Measurements from ENCODE around the gene RASL10A.

Gene RASL10A

DNA sequence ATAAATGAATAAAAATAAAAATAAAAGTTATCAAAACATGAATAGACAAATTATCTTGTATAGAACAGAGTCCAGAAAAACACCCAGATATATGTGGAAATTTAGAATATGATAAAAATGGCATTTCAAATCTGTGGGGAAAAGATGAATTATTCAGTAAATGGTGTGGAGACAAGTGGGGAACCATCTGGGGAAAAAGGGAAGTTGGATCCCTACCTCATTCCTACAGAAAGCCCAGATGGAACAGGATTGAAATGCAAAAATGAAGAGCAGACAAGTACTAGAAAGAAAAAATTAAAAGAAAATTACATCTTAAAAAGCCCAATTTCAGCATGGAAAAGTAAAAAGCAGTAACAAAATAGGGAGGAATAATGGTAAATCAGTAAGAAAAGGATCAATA lies 8.1 kb upstream of the RASL10A start:
- TF ChIP-seq, protein P1, sequence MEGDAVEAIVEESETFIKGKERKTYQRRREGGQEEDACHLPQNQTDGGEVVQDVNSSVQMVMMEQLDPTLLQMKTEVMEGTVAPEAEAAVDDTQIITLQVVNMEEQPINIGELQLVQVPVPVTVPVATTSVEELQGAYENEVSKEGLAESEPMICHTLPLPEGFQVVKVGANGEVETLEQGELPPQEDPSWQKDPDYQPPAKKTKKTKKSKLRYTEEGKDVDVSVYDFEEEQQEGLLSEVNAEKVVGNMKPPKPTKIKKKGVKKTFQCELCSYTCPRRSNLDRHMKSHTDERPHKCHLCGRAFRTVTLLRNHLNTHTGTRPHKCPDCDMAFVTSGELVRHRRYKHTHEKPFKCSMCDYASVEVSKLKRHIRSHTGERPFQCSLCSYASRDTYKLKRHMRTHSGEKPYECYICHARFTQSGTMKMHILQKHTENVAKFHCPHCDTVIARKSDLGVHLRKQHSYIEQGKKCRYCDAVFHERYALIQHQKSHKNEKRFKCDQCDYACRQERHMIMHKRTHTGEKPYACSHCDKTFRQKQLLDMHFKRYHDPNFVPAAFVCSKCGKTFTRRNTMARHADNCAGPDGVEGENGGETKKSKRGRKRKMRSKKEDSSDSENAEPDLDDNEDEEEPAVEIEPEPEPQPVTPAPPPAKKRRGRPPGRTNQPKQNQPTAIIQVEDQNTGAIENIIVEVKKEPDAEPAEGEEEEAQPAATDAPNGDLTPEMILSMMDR (IDR thresholded peaks at IDR 0.05): no peak
- no peak overlapping the region for H3K27ac ChIP-seq
- no peak for DNase-seq (ENCODE audit: low spot score)

DNA sequence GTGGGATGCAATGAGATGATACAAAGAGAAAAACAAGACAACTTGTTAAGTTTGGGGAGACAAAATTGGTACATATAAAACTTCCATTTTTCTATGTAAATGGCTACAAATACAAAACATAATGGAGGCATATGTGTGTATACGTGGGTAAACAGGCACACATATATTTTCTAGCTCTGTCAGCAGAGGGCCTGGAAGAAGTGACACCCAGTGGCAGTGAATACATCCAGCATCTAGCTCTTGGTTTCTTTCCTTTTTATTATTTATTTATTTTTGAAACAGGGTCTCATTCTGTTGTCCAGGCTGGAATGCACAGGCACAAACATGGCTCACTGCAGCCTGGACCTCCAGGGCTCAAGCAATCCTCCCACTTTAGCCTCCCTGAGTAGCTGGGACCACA lies 5.0 kb upstream of the RASL10A start:
- no peak for DNase-seq (ENCODE audit: low spot score)
- TF ChIP-seq, protein P1 (IDR thresholded peaks at IDR 0.05): no peak
- H3K27ac ChIP-seq: no peak overlapping the region
- no peak overlapping the region for H3K4me3 ChIP-seq

More for the DNA sequence above, 8.1 kb upstream of the RASL10A start:
- H3K4me3 ChIP-seq: no peak overlapping the region

GRCh38 chr22:29319072-29319471 lies 3.6 kb upstream of the RASL10A start:
- TF ChIP-seq, protein P1 (IDR thresholded peaks at IDR 0.05): no peak
- DNase-seq (ENCODE audit: low spot score): no peak

GRCh38 chr22:29317827-29318454 lies 2.4 kb upstream of the RASL10A start:
- Histone ChIP-seq H3K27ac (no peak overlapping the region), H3K4me3 (no peak overlapping the region)
- TF ChIP-seq, protein P1 (IDR thresholded peaks at IDR 0.05): no peak
- no peak for DNase-seq (ENCODE audit: low spot score)

More at GRCh38 chr22:29319072-29319471, 3.6 kb upstream of the RASL10A start:
- Histone ChIP-seq H3K27ac (no peak overlapping the region), H3K4me3 (no peak overlapping the region)

DNA sequence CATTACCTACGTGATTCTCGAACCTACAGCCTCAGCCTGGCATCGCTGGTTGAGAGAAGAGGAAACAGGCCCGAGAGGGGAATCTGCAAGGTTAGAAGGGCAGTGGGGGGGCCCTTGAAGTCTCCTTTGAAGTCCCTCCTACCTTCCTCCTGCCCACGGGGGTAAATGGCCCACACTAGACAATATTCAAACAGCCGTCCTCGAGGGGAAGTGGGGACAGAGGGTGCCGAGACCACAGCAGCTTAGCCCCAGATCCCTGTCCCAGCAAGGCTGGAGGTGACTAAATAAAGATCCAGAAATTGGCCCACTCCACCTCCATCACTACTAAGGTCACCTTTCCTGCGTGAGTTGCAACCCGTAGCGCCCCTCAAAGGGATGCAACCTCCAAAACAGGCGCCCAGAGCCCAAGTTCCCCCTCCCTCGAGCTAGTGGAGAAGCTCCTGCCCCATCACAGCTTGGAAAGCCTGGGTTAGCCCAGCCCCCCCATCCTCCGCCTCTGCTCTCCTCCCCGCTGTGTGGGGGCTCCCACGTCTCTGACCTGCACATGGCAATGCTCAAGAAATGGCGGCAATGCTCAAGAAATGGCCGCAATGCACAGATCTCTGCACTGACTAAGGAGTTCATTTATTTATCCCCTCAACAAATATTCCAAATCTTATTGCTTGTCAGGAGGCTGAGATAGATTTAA lies 788 bp upstream of the RASL10A start:
- TF ChIP-seq, protein P1 (IDR thresholded peaks at IDR 0.05): no peak
- DNase-seq (ENCODE audit: low spot score): no peak
- peak overlapping the region; percentile 67 for H3K4me3 ChIP-seq
- no peak overlapping the region for H3K27ac ChIP-seq

- Histone ChIP-seq H3K27ac (no peak overlapping the region), H3K4me3 (peak overlapping the region; percentile 67)
- TF ChIP-seq, protein P1 (IDR thresholded peaks at IDR 0.05): no peak
- DNase-seq (ENCODE audit: low spot score): no peak
Measured at GRCh38 chr22:29314537-29315285, 786 bp downstream of the RASL10A start.

All from coronary artery (tissue), 2 donors.